Large intestine (tissue), 3 donors: Measurements from ENCODE around the gene SRSF6. TPM values are rescaled to one million over a fixed set of nuclear protein-coding genes. Genes with fewer than 3 reads are reported as not detected.

Source experiments
- DNase-seq, 2 donors: peaks; one replicate each; pipeline versions ENCODE4 v3.0.0 to v3.0.0-alpha.2; 2013
- H3K27ac ChIP-seq: one replicate; pipeline ENCODE4 v1.5.1; 2013; ENCODE audit warnings: low read length
- H3K27me3 ChIP-seq: 2 replicates; pipeline ENCODE4 v1.6.1; 2013; ENCODE audit warnings: low read length; ENCODE audit not compliant: control insufficient read depth, insufficient read depth
- H3K36me3 ChIP-seq: 2 replicates; pipeline ENCODE4 v1.6.1; 2013; ENCODE audit warnings: low read length; ENCODE audit not compliant: control insufficient read depth, insufficient read depth
- H3K4me1 ChIP-seq: one replicate; pipeline ENCODE4 v1.6.1; 2013; ENCODE audit warnings: low read length; ENCODE audit not compliant: control insufficient read depth, insufficient read depth
- H3K4me3 ChIP-seq: one replicate; pipeline ENCODE4 v1.5.1; 2013; ENCODE audit warnings: low read length
- H3K9me3 ChIP-seq: one replicate; pipeline ENCODE4 v1.6.1; 2013; ENCODE audit warnings: mild to moderate bottlenecking, low read depth, low read length, moderate library complexity; ENCODE audit not compliant: control insufficient read depth
- WGBS: methylation state at CpG from one replicate; pipeline ENCODE4 v1.1.5; 2013; ENCODE audit warnings: low lambda C conversion rate; ENCODE audit not compliant: insufficient coverage; 5-methylcytosine and 5-hydroxymethylcytosine counted together
- polyA plus RNA-seq: library from polyadenylated mRNA; unstranded; fragments of 120-200 nt; gene quantifications from one replicate; pipeline ENCODE4 v1.2.1, GENCODE V29; 2013

Gene SRSF6
- polyA plus RNA-seq, 1 donor = 222 TPM

GRCh38 chr20:43430265-43431133, 27.2 kb upstream of the SRSF6 start:
- H3K36me3 ChIP-seq = no peaks in the 10 kb centered on the region
- DNase-seq = no peak
- WGBS = 100% methylated on average over 1 of the region's 10 CpGs
- no peak overlapping the region for H3K4me3 ChIP-seq
- no peaks in the 10 kb centered on the region for H3K4me1 ChIP-seq
- H3K27me3 ChIP-seq = no peaks in the 10 kb centered on the region
- H3K9me3 ChIP-seq = no peaks in the 10 kb centered on the region
- H3K27ac ChIP-seq = no peak overlapping the region

- H3K4me1 ChIP-seq = no peaks in the 10 kb centered on the region
- DNase-seq = no peak
- H3K36me3 ChIP-seq = no peaks in the 10 kb centered on the region
- peaks cover 3% of the 10 kb centered on the region for H3K27me3 ChIP-seq
- H3K27ac ChIP-seq = no peak overlapping the region
- no peak overlapping the region for H3K4me3 ChIP-seq
- H3K9me3 ChIP-seq = no peaks in the 10 kb centered on the region
- no CpG with 5 or more reads among the region's 7 CpGs for WGBS
These were observed 26.6 kb upstream of the SRSF6 start for GRCh38 chr20:43431134-43431519.

GRCh38 chr20:43432498-43432897, 25.2 kb upstream of the SRSF6 start:
- Histone ChIP-seq H3K36me3 (no peaks in the 10 kb centered on the region), H3K4me3 (no peak overlapping the region)
- WGBS = no CpG with 5 or more reads among the region's 1 CpG

GRCh38 chr20:43433250-43433854, 24.3 kb upstream of the SRSF6 start:
- no peaks in the 10 kb centered on the region for H3K4me1 ChIP-seq
- no peak for DNase-seq
- no peaks in the 10 kb centered on the region for H3K36me3 ChIP-seq
- WGBS = 97% methylated on average over 4 of the region's 4 CpGs
- no peak overlapping the region for H3K4me3 ChIP-seq
- no peak overlapping the region for H3K27ac ChIP-seq
- H3K9me3 ChIP-seq = no peaks in the 10 kb centered on the region
- H3K27me3 ChIP-seq = peaks cover 3% of the 10 kb centered on the region

More at GRCh38 chr20:43432498-43432897, 25.2 kb upstream of the SRSF6 start:
- H3K27ac ChIP-seq = no peak overlapping the region
- no peak for DNase-seq
- no peaks in the 10 kb centered on the region for H3K4me1 ChIP-seq
- peaks cover 3% of the 10 kb centered on the region for H3K27me3 ChIP-seq
- no peaks in the 10 kb centered on the region for H3K9me3 ChIP-seq

GRCh38 chr20:43434565-43434964, 23.1 kb upstream of the SRSF6 start:
- no peak overlapping the region for H3K4me3 ChIP-seq
- DNase-seq = no peak
- H3K9me3 ChIP-seq = no peaks in the 10 kb centered on the region
- peaks cover 3% of the 10 kb centered on the region for H3K27me3 ChIP-seq
- H3K27ac ChIP-seq = no peak overlapping the region
- no peaks in the 10 kb centered on the region for H3K4me1 ChIP-seq
- WGBS = no CpG with 5 or more reads among the region's 6 CpGs
- no peaks in the 10 kb centered on the region for H3K36me3 ChIP-seq

GRCh38 chr20:43438578-43439316, 18.9 kb upstream of the SRSF6 start:
- no peaks in the 10 kb centered on the region for H3K36me3 ChIP-seq
- no peaks in the 10 kb centered on the region for H3K9me3 ChIP-seq
- peaks cover 3% of the 10 kb centered on the region for H3K27me3 ChIP-seq
- H3K4me3 ChIP-seq = no peak overlapping the region
- H3K27ac ChIP-seq = no peak overlapping the region
- H3K4me1 ChIP-seq = no peaks in the 10 kb centered on the region
- DNase-seq = no peak
- 83% methylated on average over 3 of the region's 7 CpGs for WGBS

- H3K27me3 ChIP-seq = peaks cover 3% of the 10 kb centered on the region
- no peak overlapping the region for H3K4me3 ChIP-seq
- no peaks in the 10 kb centered on the region for H3K36me3 ChIP-seq
- H3K9me3 ChIP-seq = no peaks in the 10 kb centered on the region
- H3K27ac ChIP-seq = no peak overlapping the region
- no CpG with 5 or more reads among the region's 7 CpGs for WGBS
- no peaks in the 10 kb centered on the region for H3K4me1 ChIP-seq
- DNase-seq = no peak
These were observed 17.2 kb upstream of the SRSF6 start for GRCh38 chr20:43440531-43440930.

GRCh38 chr20:43442282-43442880, 15.3 kb upstream of the SRSF6 start:
- DNase-seq = no peak
- Histone ChIP-seq H3K9me3 (no peaks in the 10 kb centered on the region), H3K4me1 (no peaks in the 10 kb centered on the region), H3K4me3 (no peak overlapping the region), H3K27me3 (no peaks in the 10 kb centered on the region), H3K27ac (no peak overlapping the region), H3K36me3 (no peaks in the 10 kb centered on the region)
- 80% methylated on average over 1 of the region's 5 CpGs for WGBS

GRCh38 chr20:43444107-43444506, 13.6 kb upstream of the SRSF6 start:
- WGBS = no CpG with 5 or more reads among the region's 9 CpGs
- H3K9me3 ChIP-seq = no peaks in the 10 kb centered on the region
- no peak overlapping the region for H3K27ac ChIP-seq
- no peak for DNase-seq
- H3K4me1 ChIP-seq = no peaks in the 10 kb centered on the region
- H3K27me3 ChIP-seq = peaks cover 3% of the 10 kb centered on the region
- H3K4me3 ChIP-seq = no peak overlapping the region
- H3K36me3 ChIP-seq = no peaks in the 10 kb centered on the region

GRCh38 chr20:43446361-43446879, 11.3 kb upstream of the SRSF6 start:
- H3K27me3 ChIP-seq = peaks cover 3% of the 10 kb centered on the region
- H3K4me3 ChIP-seq = no peak overlapping the region
- no peaks in the 10 kb centered on the region for H3K4me1 ChIP-seq
- no CpG with 5 or more reads among the region's 6 CpGs for WGBS
- H3K36me3 ChIP-seq = no peaks in the 10 kb centered on the region
- no peak overlapping the region for H3K27ac ChIP-seq
- no peak for DNase-seq
- no peaks in the 10 kb centered on the region for H3K9me3 ChIP-seq
